GM12878 (cell line): ENCODE results near the gene BBS9. TPM values are rescaled to one million over a fixed set of nuclear protein-coding genes. Genes with fewer than 3 reads are reported as not detected.

Source experiments
- ATAC-seq: fragments of 200-7000 bp; cut with Tn5 transposase; 3 replicates; pipeline ENCODE4 v1.9.1; 2020; ENCODE audit warnings: mild to moderate bottlenecking, moderate library complexity
- BruUV-seq: library from RNA; stranded (reverse); fragments of 400-500 nt; replicated peaks from 2 replicates; lab custom pipeline; 2021; lab: Mats Ljungman, UMichigan
- CTCF ChIA-PET: fragments of 300-600 bp; sonication (Branson Sonifier 250); formaldehyde crosslinking; extraction: SDS; loops from one replicate; lab custom pipeline; 2021; ENCODE audit warnings: inconsistent platforms; lab: Yijun Ruan, JAX
- POLR2A ChIA-PET: fragments of 350-600 bp; formaldehyde crosslinking; extraction: SDS; loops from one replicate; lab custom pipeline; 2021; ENCODE audit warnings: inconsistent platforms; lab: Charles Lee
- RAD21 ChIA-PET: fragments of 300-600 bp; sonication (Branson Sonifier 250); formaldehyde crosslinking; loops from one replicate; lab custom pipeline; 2023; ENCODE audit warnings: antibody characterized with exemption; ENCODE audit not compliant: unreplicated experiment; lab: Charles Lee
- SMC1A ChIA-PET: fragments of 300-600 bp; sonication (Branson Sonifier 250); formaldehyde crosslinking; loops from one replicate; lab custom pipeline; 2023; ENCODE audit not compliant: unreplicated experiment, uncharacterized antibody; lab: Charles Lee
- DNase-seq: peaks from one replicate; pipeline ENCODE4 v3.0.0-alpha.2; 2011; ENCODE audit warnings: low read depth, low spot score
- FAIRE-seq: peaks from 3 replicates; lab custom pipeline; 2011; peaks lifted over from hg19 to GRCh38; lab: Jason Lieb, UNC
- H2AFZ ChIP-seq: 2 replicates; pipeline ENCODE4 v1.6.0; 2011; ENCODE audit warnings: low read depth, low read length, control low read depth; ENCODE audit not compliant: control insufficient read depth
- H3K27ac ChIP-seq: 2 replicates; pipeline ENCODE4 v1.5.1; 2011; ENCODE audit warnings: control low read depth; ENCODE audit not compliant: control insufficient read depth, insufficient read depth
- H3K27me3 ChIP-seq, 2 experiments: replicated peaks in 1 of 2; 2 replicates each; pipeline versions ENCODE4 v1.6.0 to v1.6.1; 2011; ENCODE audit warnings: low read length in 1 of 2; ENCODE audit not compliant: control insufficient read depth in 2 of 2, insufficient read depth in 2 of 2
- H3K36me3 ChIP-seq, 2 experiments: 2 replicates each; pipeline ENCODE4 v1.5.1; 2011; ENCODE audit warnings: low read length in 1 of 2; ENCODE audit not compliant: control insufficient read depth in 2 of 2, insufficient read depth in 2 of 2
- H3K4me1 ChIP-seq: 2 replicates; pipeline ENCODE4 v1.6.1; 2011; ENCODE audit warnings: mild to moderate bottlenecking, low read length, moderate library complexity, mixed read lengths; ENCODE audit not compliant: control insufficient read depth, insufficient read depth
- H3K4me2 ChIP-seq: 2 replicates; pipeline ENCODE4 v1.6.0; 2011; ENCODE audit warnings: control low read depth; ENCODE audit not compliant: control insufficient read depth, insufficient read depth
- H3K4me3 ChIP-seq: fragments of 200-600 bp; sonication (generic); 2 replicates; pipeline ENCODE4 v1.5.1; 2016
- H3K79me2 ChIP-seq: 2 replicates; pipeline ENCODE4 v1.6.0; 2011; ENCODE audit warnings: low read length; ENCODE audit not compliant: control insufficient read depth, insufficient read depth
- H3K9ac ChIP-seq: 2 replicates; pipeline ENCODE4 v1.8.0; 2011; ENCODE audit warnings: low read length, control low read depth, mixed read lengths; ENCODE audit not compliant: control insufficient read depth, insufficient read depth
- H3K9me3 ChIP-seq: replicated peaks from 3 replicates; pipeline ENCODE4 v1.5.1; 2011; ENCODE audit warnings: mild to moderate bottlenecking, low read length; ENCODE audit not compliant: control insufficient read depth, insufficient read depth
- H4K20me1 ChIP-seq: 2 replicates; pipeline ENCODE4 v1.6.0; 2011; ENCODE audit not compliant: control insufficient read depth, insufficient read depth
- BCL11A ChIP-seq: IDR thresholded peaks from 2 replicates; pipeline ENCODE4 v1.6.1; 2011; ENCODE audit warnings: low read depth, low read length
- BMI1 ChIP-seq: fragments of 450-650 bp; IDR thresholded peaks from 2 replicates; pipeline ENCODE4 v1.6.1; 2016; ENCODE audit warnings: mild to moderate bottlenecking, moderate library complexity, borderline replicate concordance
- CHD1 ChIP-seq: IDR thresholded peaks from 2 replicates; pipeline ENCODE4 v1.6.1; 2012; ENCODE audit warnings: low read depth, low read length, improper control_type of control experiment
- ETV6 ChIP-seq, 2 experiments: fragments of 450-650 bp in 1 of 2; IDR thresholded peaks in 1 of 2; conservative IDR thresholded peaks in 1 of 2; 2 replicates each; pipeline ENCODE4 v1.6.1; 2014; ENCODE audit warnings: antibody characterized with exemption in 1 of 2, borderline replicate concordance in 1 of 2, low read depth in 1 of 2, mild to moderate bottlenecking in 1 of 2, moderate library complexity in 1 of 2
- GATAD2B ChIP-seq: fragments of 450-650 bp; conservative IDR thresholded peaks from 2 replicates; pipeline ENCODE4 v1.6.1; 2017; ENCODE audit warnings: low read depth, mild to moderate bottlenecking, moderate library complexity
- MEF2A ChIP-seq: IDR thresholded peaks from 2 replicates; pipeline ENCODE4 v1.6.1; 2011; ENCODE audit warnings: low read depth, mild to moderate bottlenecking, low read length, moderate library complexity; ENCODE audit not compliant: insufficient read depth
- PAX5 ChIP-seq: IDR thresholded peaks from 2 replicates; pipeline ENCODE4 v1.6.1; 2011; ENCODE audit warnings: low read depth, low read length, borderline replicate concordance
- SMARCA5 ChIP-seq: fragments of 450-650 bp; IDR thresholded peaks from 2 replicates; pipeline ENCODE4 v1.6.1; 2017; ENCODE audit warnings: mild to moderate bottlenecking
- SREBF2 ChIP-seq: IDR thresholded peaks from 2 replicates; pipeline ENCODE4 v1.6.1; 2012; ENCODE audit warnings: mild to moderate bottlenecking, low read length
- STAT1 ChIP-seq: fragments of 450-650 bp; conservative IDR thresholded peaks from 2 replicates; pipeline ENCODE4 v1.6.1; 2014; ENCODE audit warnings: antibody characterized with exemption, mild to moderate bottlenecking
- ZZZ3 ChIP-seq: IDR thresholded peaks from 2 replicates; pipeline ENCODE4 v1.6.1; 2011; ENCODE audit warnings: low read depth; ENCODE audit not compliant: control insufficient read depth, insufficient read length
- WGBS: methylation state at CpG from one replicate; pipeline ENCODE4 v1.1.6; 2016; ENCODE audit warnings: low lambda C conversion rate; ENCODE audit not compliant: insufficient replicate concordance, insufficient coverage; ENCODE audit errors: missing lambda C conversion rate; 5-methylcytosine and 5-hydroxymethylcytosine counted together
- in situ Hi-C: fragments of 300-500 bp; cut with MboI; formaldehyde crosslinking; loops from 9 replicates; pipeline ENCODE4 v1.14.3; 2018; ENCODE audit warnings: mixed read lengths
- intact Hi-C: fragments of 100-400 bp; cut with micrococcal nuclease; formaldehyde crosslinking; loops from one replicate; pipeline ENCODE4 v1.14.2; 2022; ENCODE audit not compliant: unreplicated experiment
- polyA plus RNA-seq, 11 experiments: library from polyadenylated mRNA; depleted of rRNA in 4 of 11; unstranded in 6 of 11; stranded (reverse) in 5 of 11; fragments of >200 nt; fragmentation: Nextera tagmentation in 4 of 11; fragmentation: Illumina TruSeq in 1 of 11; extraction: Ambion mirVana in 4 of 11; extraction: Trizol in 1 of 11; gene quantifications; 1 replicate in 1 of 11; 2 replicates in 10 of 11; pipeline versions ENCODE4 v1.2.1 to v1.2.3, GENCODE V29; 2011 to 2016; ENCODE audit warnings: inconsistent platforms in 2 of 11, missing spikeins in 2 of 11, low read depth in 1 of 11
- total RNA-seq, 4 experiments: library from RNA; depleted of rRNA in 3 of 4; stranded (reverse); fragments of >200 nt in 3 of 4; fragmentation: Illumina TruSeq in 1 of 4; extraction: Trizol in 1 of 4; gene quantifications; 2 replicates each; pipeline versions ENCODE4 v1.2.1 to v1.2.3, GENCODE V29; 2013 to 2021
- TF ChIP-seq, protein P1 (sequence below): IDR thresholded peaks from 2 replicates; pipeline ENCODE4 v1.6.1; 2012; ENCODE audit warnings: low read depth, low read length, improper control_type of control experiment
- TF ChIP-seq, protein P2 (sequence below): fragments of 450-650 bp; IDR thresholded peaks from 2 replicates; pipeline ENCODE4 v1.6.1; 2017; ENCODE audit warnings: antibody characterized with exemption, mild to moderate bottlenecking, moderate library complexity

Gene BBS9
- total and polyA plus RNA-seq, 10 of the 15 experiments (the other 5 are each of a cell fraction or from before 2014, with no cell fraction given) = 1.2 to 5.6 (median 2.3) TPM

DNA sequence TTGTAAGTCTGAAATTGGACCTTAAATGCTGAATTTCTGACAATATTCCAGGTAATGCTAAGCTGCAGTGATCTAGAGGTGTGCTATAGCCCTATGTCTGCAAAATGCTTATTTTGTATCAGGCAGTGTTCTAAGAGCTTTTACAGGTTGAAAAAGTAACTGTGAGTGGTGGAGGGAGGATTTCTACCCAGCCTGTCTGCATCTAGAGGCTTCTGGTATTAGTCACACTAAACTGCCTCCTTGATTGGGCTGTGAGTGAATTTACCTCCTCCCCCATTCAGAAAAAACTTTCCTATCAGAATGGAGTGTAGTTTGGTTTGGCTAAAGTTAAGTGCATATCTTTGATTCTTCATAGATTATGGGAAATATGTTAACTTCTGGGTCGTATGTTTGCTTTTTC is 56.8 kb downstream of the BBS9 start:
- H3K4me2 ChIP-seq = no peak overlapping the region
- no peaks in the 10 kb centered on the region for H3K27me3 ChIP-seq
- WGBS = 0% methylated on average over 1 of the region's 1 CpG
- no peak overlapping the region for H3K27ac ChIP-seq
- POLR2A ChIA-PET = no interaction called here
- RAD21 ChIA-PET = interaction anchor here (1.3 to 1.6 kb wide), 2 partner anchors 9 to 747 kb away, joined by 3 to 11 read pairs; no protein-coding TSS in a partner anchor
- CTCF ChIA-PET = interaction anchor here (0.7 to 4.1 kb wide), 17 partner anchors 9 to 1412 kb away, joined by 3 to 49 read pairs (median 4); no protein-coding TSS in a partner anchor
- no peaks in the 10 kb centered on the region for H3K79me2 ChIP-seq
- no TSS peak for BruUV-seq
- intact Hi-C loops (loop anchor here (2.0 to 5.0 kb wide), 3 partner anchors 236 to 709 kb away; no protein-coding TSS in a partner anchor), in situ Hi-C loops (no loop called here)
- H3K36me3 ChIP-seq = no peaks in the 10 kb centered on the region
- H3K4me1 ChIP-seq = no peaks in the 10 kb centered on the region
- TF ChIP-seq BCL11A = no peak
- no peak for TF ChIP-seq PAX5
- no peak for TF ChIP-seq ETV6 (conservative IDR thresholded peaks at IDR 0.05 in 1 of 2, IDR thresholded peaks at IDR 0.05 in 1 of 2; ENCODE audit: borderline replicate concordance in 1 of 2, low read depth in 1 of 2)
- no peak for TF ChIP-seq CHD1
- DNase-seq (no peak), ATAC-seq (no peak), FAIRE-seq (no peak)
- H2AFZ ChIP-seq = no peak overlapping the region
- no peaks in the 10 kb centered on the region for H4K20me1 ChIP-seq
- SMC1A ChIA-PET = interaction anchor here (1.0 to 1.9 kb wide), 2 partner anchors 9 to 708 kb away, joined by 3 to 8 read pairs; no protein-coding TSS in a partner anchor
- H3K9ac ChIP-seq = no peak overlapping the region
- no peak overlapping the region for H3K4me3 ChIP-seq
- no peaks in the 10 kb centered on the region for H3K9me3 ChIP-seq

DNA sequence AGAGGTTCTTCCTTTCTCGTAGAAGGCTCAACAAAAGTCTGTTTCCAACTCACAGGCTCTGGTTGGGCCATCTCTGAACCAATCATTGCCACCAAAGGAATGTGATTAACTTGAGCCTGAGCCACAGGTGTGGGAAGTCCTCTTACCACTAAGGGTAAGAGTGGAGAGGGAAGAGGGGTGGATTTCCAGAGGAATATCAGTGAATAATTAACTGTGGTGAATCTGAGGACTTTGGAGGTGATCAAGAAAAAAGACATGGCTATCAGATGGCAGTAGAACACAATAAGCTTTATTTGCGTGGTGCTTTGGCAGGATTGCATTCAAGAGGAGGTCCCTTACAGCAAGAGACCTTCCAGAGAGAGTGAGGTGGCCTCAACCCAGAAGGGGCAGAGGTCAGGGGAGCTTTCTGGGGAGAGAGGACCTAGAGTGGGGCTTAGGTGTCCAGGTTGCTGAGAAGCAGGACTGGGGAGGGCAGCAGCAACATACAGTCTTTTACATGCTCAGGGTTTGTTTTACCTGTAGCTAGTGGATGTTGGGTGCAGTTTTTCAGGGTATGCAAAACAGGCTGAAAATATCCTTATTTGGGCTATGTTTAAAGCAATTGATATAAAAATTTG is 61.4 kb downstream of the BBS9 start:
- Histone ChIP-seq H3K9me3 (no peaks in the 10 kb centered on the region; the same call in 2 of the 3 replicates), H3K79me2 (no peaks in the 10 kb centered on the region), H2AFZ (peak overlapping the region; percentile 13; the same call in 1 of the 2 replicates), H3K36me3 (no peaks in the 10 kb centered on the region), H3K27ac (no peak overlapping the region), H4K20me1 (no peaks in the 10 kb centered on the region), H3K9ac (no peak overlapping the region), H3K4me2 (peak overlapping the region; percentile 11; the same call in 1 of the 2 replicates), H3K4me3 (no peak overlapping the region), H3K4me1 (peaks cover 6% of the 10 kb centered on the region), H3K27me3 (no peaks in the 10 kb centered on the region)
- SMC1A ChIA-PET = no interaction called here
- DNase-seq (no peak), ATAC-seq (no peak; the same call in 2 of the 3 replicates), FAIRE-seq (no peak)
- WGBS = 100% methylated on average over 2 of the region's 2 CpGs
- no peak for TF ChIP-seq SREBF2
- no peak for TF ChIP-seq SMARCA5
- no peak for TF ChIP-seq GATAD2B
- TF ChIP-seq STAT1 = no peak
- TF ChIP-seq, protein P1, sequence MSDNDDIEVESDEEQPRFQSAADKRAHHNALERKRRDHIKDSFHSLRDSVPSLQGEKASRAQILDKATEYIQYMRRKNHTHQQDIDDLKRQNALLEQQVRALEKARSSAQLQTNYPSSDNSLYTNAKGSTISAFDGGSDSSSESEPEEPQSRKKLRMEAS = no peak
- no peak for TF ChIP-seq ZZZ3
- TF ChIP-seq, protein P2, sequence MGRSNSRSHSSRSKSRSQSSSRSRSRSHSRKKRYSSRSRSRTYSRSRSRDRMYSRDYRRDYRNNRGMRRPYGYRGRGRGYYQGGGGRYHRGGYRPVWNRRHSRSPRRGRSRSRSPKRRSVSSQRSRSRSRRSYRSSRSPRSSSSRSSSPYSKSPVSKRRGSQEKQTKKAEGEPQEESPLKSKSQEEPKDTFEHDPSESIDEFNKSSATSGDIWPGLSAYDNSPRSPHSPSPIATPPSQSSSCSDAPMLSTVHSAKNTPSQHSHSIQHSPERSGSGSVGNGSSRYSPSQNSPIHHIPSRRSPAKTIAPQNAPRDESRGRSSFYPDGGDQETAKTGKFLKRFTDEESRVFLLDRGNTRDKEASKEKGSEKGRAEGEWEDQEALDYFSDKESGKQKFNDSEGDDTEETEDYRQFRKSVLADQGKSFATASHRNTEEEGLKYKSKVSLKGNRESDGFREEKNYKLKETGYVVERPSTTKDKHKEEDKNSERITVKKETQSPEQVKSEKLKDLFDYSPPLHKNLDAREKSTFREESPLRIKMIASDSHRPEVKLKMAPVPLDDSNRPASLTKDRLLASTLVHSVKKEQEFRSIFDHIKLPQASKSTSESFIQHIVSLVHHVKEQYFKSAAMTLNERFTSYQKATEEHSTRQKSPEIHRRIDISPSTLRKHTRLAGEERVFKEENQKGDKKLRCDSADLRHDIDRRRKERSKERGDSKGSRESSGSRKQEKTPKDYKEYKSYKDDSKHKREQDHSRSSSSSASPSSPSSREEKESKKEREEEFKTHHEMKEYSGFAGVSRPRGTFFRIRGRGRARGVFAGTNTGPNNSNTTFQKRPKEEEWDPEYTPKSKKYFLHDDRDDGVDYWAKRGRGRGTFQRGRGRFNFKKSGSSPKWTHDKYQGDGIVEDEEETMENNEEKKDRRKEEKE = no peak
- TF ChIP-seq MEF2A = no peak
- no peak for TF ChIP-seq BMI1
- POLR2A ChIA-PET = interaction anchor here (0.6 kb wide), 1 partner anchor 745 kb away, joined by 3 read pairs; no protein-coding TSS in a partner anchor
- RAD21 ChIA-PET = no interaction called here
- BruUV-seq = no TSS peak
- CTCF ChIA-PET = interaction anchor here (1.1 kb wide), 1 partner anchor 704 kb away, joined by 5 read pairs; no protein-coding TSS in a partner anchor
- intact Hi-C loops = no loop called here
- in situ Hi-C loops = no loop called here
